CD8-positive, alpha-beta memory T cell (primary cell): ENCODE data around the gene MNT. TPM values are rescaled to one million over a fixed set of nuclear protein-coding genes. Genes with fewer than 3 reads are reported as not detected.

Experiments
- CTCF ChIA-PET: fragments of 350-600 bp; sonication (Branson Sonifier 250); formaldehyde crosslinking; loops from one replicate; lab custom pipeline; 2021; ENCODE audit warnings: antibody characterized with exemption; lab: Charles Lee
- POLR2A ChIA-PET: fragments of 350-600 bp; sonication (Branson Sonifier 250); formaldehyde crosslinking; loops from one replicate; lab custom pipeline; 2021; ENCODE audit warnings: antibody characterized with exemption; lab: Charles Lee
- DNase-seq, 5 donors: peaks; one replicate each; pipeline versions ENCODE4 v3.0.0 to v3.0.0-alpha.2; 2020 to 2022; ENCODE audit warnings: mixed read lengths in 1 of 5
- H3K27ac ChIP-seq: one replicate; pipeline ENCODE4 v1.7.0; 2013; ENCODE audit warnings: low read depth, mild to moderate bottlenecking, low read length, moderate library complexity
- H3K27me3 ChIP-seq: 2 replicates; pipeline ENCODE4 v1.7.0; 2013; ENCODE audit warnings: low read length, mild to moderate bottlenecking; ENCODE audit not compliant: insufficient read depth, poor library complexity, severe bottlenecking
- H3K36me3 ChIP-seq: 2 replicates; pipeline ENCODE4 v1.7.0; 2013; ENCODE audit warnings: mild to moderate bottlenecking, low read length, moderate library complexity; ENCODE audit not compliant: insufficient read depth
- H3K4me1 ChIP-seq: 2 replicates; pipeline ENCODE4 v1.7.0; 2013; ENCODE audit warnings: mild to moderate bottlenecking, low read length, moderate library complexity; ENCODE audit not compliant: insufficient read depth
- H3K4me3 ChIP-seq: 2 replicates; pipeline ENCODE4 v1.7.0; 2013; ENCODE audit warnings: mild to moderate bottlenecking, low read length
- H3K9me3 ChIP-seq: 2 replicates; pipeline ENCODE4 v1.7.0; 2013; ENCODE audit warnings: mild to moderate bottlenecking, low read length
- H3K27ac Mint-ChIP-seq, 8 donors: one replicate each; pipeline ENCODE4 v1.8.0; 2020 to 2021; ENCODE audit warnings: mixed read lengths in 8 of 8, mild to moderate bottlenecking in 6 of 8, inconsistent platforms in 3 of 8, moderate library complexity in 3 of 8
- H3K27me3 Mint-ChIP-seq, 2 donors: one replicate each; pipeline ENCODE4 v1.8.0; 2020 to 2021; ENCODE audit warnings: mixed read lengths in 2 of 2, mild to moderate bottlenecking in 1 of 2, moderate library complexity in 1 of 2
- H3K36me3 Mint-ChIP-seq, 3 donors: one replicate each; pipeline ENCODE4 v1.8.0; 2020 to 2021; ENCODE audit warnings: mixed read lengths in 3 of 3, inconsistent platforms in 1 of 3, mild to moderate bottlenecking in 1 of 3
- H3K4me1 Mint-ChIP-seq, 3 donors: one replicate each; pipeline ENCODE4 v1.8.0; 2020 to 2021; ENCODE audit warnings: mixed read lengths in 3 of 3, inconsistent platforms in 1 of 3, mild to moderate bottlenecking in 1 of 3
- H3K4me3 Mint-ChIP-seq, 7 donors: one replicate each; pipeline ENCODE4 v1.8.0; 2020 to 2021; ENCODE audit warnings: mixed read lengths in 7 of 7, mild to moderate bottlenecking in 6 of 7, moderate library complexity in 4 of 7, inconsistent platforms in 2 of 7
- H3K9me3 Mint-ChIP-seq, 5 donors: one replicate each; pipeline ENCODE4 v1.8.0; 2020 to 2022; ENCODE audit warnings: mixed read lengths in 5 of 5, mild to moderate bottlenecking in 3 of 5, moderate library complexity in 2 of 5, inconsistent platforms in 1 of 5
- polyA plus RNA-seq: library from polyadenylated mRNA; unstranded; fragments of 300-500 nt; fragmentation: Illumina TruSeq; gene quantifications from one replicate; pipeline ENCODE4 v1.2.3, GENCODE V29; 2021
- total RNA-seq, 2 experiments: library from RNA; stranded (reverse); gene quantifications; one replicate each; pipeline ENCODE4 v1.2.3, GENCODE V29; 2021

Gene MNT
- total and polyA plus RNA-seq, 3 experiments from 2014 or later, result 1.2 to 24.3 (median 21.5) TPM

DNA sequence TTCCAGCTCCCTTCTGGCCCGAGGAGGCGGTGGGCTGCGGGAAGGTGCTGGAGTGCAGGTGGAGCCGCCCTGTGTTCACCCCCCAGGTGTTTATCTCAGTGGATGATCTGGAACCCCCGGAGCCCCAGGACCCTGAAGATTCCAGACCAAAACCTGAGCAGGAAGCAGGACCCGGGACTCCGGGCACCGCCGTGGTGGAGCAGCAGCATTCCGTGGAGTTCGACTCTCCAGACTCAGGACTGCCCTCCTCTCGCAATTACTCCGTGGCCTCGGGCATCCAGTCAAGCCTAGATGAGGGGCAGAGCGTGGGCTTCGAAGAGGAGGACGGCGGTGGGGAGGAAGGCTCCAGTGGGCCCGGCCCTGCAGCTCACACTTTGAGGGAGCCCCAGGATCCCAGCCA is 25.5 kb downstream of the MNT start:
- Mint-ChIP-seq H3K27me3 (no peaks in the 10 kb centered on the region), H3K36me3 (peaks cover 0 to 75% (median 0%) of the 10 kb centered on the region in 3 donors), H3K9me3 (no peaks in the 10 kb centered on the region), H3K4me1 (no peaks in the 10 kb centered on the region), H3K4me3 (no peak overlapping the region), H3K27ac (no peak overlapping the region)
- H3K36me3 ChIP-seq, result no peaks in the 10 kb centered on the region
- no peaks in the 10 kb centered on the region for H3K9me3 ChIP-seq
- ChIA-PET POLR2A (no interaction called here), CTCF (interaction anchor here (2.7 kb wide), 1 partner anchor 41 kb away, joined by 11 read pairs; no protein-coding TSS in a partner anchor)
- H3K27ac ChIP-seq, result no peak overlapping the region
- H3K4me1 ChIP-seq, result no peaks in the 10 kb centered on the region
- no peak overlapping the region for H3K4me3 ChIP-seq
- H3K27me3 ChIP-seq, result no peaks in the 10 kb centered on the region
- DNase-seq, result no peak

DNA sequence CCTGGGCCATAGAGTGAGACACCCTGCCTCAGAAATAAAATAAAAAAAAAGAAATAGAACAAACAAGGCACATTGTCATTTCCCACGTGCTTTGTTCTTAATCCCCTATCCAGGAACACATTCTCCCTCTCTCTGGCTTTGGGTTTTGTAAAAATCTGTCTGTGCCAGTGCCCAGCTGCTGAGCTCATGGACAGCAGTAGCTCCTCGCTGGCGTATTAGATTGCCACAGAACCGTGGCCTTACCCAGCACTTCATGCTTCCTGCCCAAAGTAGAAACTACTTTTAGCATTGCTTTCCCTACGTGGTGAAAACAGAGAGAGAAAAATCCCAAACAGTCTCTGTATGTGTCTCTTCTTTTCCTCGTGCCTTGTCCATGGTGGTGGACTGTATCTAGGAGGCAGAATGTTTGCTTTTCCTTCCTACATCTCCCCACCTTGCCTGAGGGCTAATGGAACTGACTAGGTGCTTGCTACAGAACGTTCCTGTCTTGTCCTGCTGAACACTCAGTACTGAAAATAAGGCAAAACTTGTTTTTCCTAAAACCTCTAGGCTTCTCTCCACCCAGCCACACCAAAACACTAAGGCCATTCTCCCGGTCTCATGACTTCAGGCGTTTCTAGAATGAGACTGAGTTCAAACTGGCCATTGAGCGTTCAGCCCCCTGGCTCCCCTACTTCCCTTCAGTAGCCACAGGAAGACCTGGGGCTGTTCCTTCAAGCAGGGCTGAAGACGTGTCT is 26.1 kb downstream of the MNT start:
- Histone ChIP-seq H3K36me3 (no peaks in the 10 kb centered on the region), H3K4me3 (no peak overlapping the region), H3K27ac (no peak overlapping the region), H3K4me1 (no peaks in the 10 kb centered on the region), H3K9me3 (no peaks in the 10 kb centered on the region), H3K27me3 (no peaks in the 10 kb centered on the region)
- Mint-ChIP-seq H3K4me1 (no peaks in the 10 kb centered on the region), H3K27ac (peak overlapping the region in 3 of 8 donors; percentile 51 to 71 (median 52)), H3K36me3 (peaks cover 0 to 74% (median 0%) of the 10 kb centered on the region in 3 donors), H3K27me3 (no peaks in the 10 kb centered on the region), H3K9me3 (no peaks in the 10 kb centered on the region), H3K4me3 (no peak overlapping the region)
- ChIA-PET CTCF (no interaction called here), POLR2A (no interaction called here)
- DNase-seq, result no peak

DNA sequence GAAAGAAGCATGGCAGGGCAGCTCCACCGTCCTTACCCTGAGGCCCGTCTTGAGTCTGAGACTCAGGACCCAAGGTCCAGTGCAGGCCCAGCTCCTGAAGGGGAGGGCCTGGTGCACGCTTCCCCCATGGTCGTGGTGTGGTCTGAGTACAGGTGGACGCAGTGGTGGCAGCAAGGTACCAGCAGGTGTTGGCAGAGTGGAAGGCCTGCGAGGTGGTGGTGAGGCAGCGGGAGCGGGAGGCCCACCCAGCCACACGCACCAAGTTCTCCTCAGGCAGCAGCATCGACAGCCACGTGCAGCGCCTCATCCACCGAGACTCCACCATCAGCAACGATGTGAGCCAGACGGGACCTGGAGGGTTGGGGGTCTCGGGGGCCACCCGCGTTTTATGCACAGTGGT is 27.7 kb downstream of the MNT start:
- H3K4me3 Mint-ChIP-seq, result no peak overlapping the region
- H3K27ac Mint-ChIP-seq, result no peak overlapping the region
- Histone ChIP-seq H3K27me3 (no peaks in the 10 kb centered on the region), H3K9me3 (no peaks in the 10 kb centered on the region), H3K27ac (no peak overlapping the region), H3K4me3 (no peak overlapping the region), H3K4me1 (no peaks in the 10 kb centered on the region), H3K36me3 (no peaks in the 10 kb centered on the region)
- DNase-seq, result no peak
- H3K27me3 Mint-ChIP-seq, result no peaks in the 10 kb centered on the region
- peaks cover 0 to 66% (median 0%) of the 10 kb centered on the region in 3 donors for H3K36me3 Mint-ChIP-seq
- H3K4me1 Mint-ChIP-seq, result no peaks in the 10 kb centered on the region
- no peaks in the 10 kb centered on the region for H3K9me3 Mint-ChIP-seq
- POLR2A ChIA-PET, result no interaction called here
- CTCF ChIA-PET, result interaction anchor here (1.0 to 1.3 kb wide), 2 partner anchors 9 to 43 kb away, joined by 4 to 7 read pairs; no protein-coding TSS in a partner anchor

DNA sequence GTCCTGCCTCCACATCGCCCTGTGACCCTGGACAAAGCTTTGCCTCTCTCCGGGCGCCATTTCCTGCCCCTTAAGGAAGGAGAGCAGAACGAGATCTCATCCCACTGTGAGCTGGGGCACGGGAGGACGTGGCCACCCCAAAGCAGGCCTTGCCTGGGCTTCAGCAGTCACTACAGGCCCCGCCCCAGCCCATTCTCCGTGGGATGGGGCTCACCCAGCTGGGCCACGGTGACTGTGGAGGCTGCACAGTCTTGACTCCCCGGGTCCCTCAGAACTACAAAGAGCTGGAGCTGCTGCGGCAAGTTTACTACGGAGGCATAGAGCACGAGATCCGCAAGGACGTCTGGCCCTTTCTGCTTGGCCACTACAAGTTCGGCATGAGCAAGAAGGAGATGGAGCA is 28.2 kb downstream of the MNT start:
- peaks cover 0 to 66% (median 0%) of the 10 kb centered on the region in 3 donors for H3K36me3 Mint-ChIP-seq
- H3K4me1 ChIP-seq, result no peaks in the 10 kb centered on the region
- no peaks in the 10 kb centered on the region for H3K27me3 ChIP-seq
- no peaks in the 10 kb centered on the region for H3K36me3 ChIP-seq
- ChIA-PET CTCF (interaction anchor here (1.0 to 1.3 kb wide), 2 partner anchors 10 to 43 kb away, joined by 4 to 7 read pairs; no protein-coding TSS in a partner anchor), POLR2A (no interaction called here)
- no peak overlapping the region for H3K27ac Mint-ChIP-seq
- H3K9me3 ChIP-seq, result no peaks in the 10 kb centered on the region
- no peaks in the 10 kb centered on the region for H3K27me3 Mint-ChIP-seq
- no peaks in the 10 kb centered on the region for H3K4me1 Mint-ChIP-seq
- no peak overlapping the region for H3K4me3 Mint-ChIP-seq
- no peak for DNase-seq
- no peak overlapping the region for H3K27ac ChIP-seq
- no peak overlapping the region for H3K4me3 ChIP-seq
- H3K9me3 Mint-ChIP-seq, result no peaks in the 10 kb centered on the region

DNA sequence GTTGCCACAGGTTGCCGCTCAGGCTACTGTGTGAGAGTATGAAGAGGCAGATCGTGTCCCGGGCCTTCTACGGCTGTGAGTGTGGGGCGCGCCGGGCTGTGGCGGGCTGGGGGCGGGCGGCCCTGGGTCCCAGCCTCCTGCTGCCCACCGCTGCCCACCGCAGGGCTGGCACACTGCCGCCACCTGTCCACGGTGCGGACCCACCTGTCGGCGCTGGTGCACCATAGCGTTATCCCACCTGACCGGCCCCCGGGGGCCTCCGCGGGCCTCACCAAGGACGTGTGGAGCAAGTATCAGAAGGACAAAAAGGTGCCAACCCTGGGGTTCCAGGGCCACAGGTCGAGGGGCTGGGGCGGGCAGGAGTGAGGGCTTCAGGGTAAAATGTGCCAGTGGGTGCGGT is 28.7 kb downstream of the MNT start:
- H3K4me3 ChIP-seq, result no peak overlapping the region
- no peaks in the 10 kb centered on the region for H3K9me3 ChIP-seq
- Mint-ChIP-seq H3K27ac (no peak overlapping the region), H3K9me3 (no peaks in the 10 kb centered on the region), H3K36me3 (peaks cover 0 to 66% (median 0%) of the 10 kb centered on the region in 3 donors), H3K27me3 (no peaks in the 10 kb centered on the region), H3K4me3 (no peak overlapping the region), H3K4me1 (no peaks in the 10 kb centered on the region)
- no peak overlapping the region for H3K27ac ChIP-seq
- POLR2A ChIA-PET, result no interaction called here
- H3K36me3 ChIP-seq, result no peaks in the 10 kb centered on the region
- CTCF ChIA-PET, result interaction anchor here (1.0 kb wide), 2 partner anchors 10 kb away, joined by 3 to 4 read pairs; no protein-coding TSS in a partner anchor
- H3K4me1 ChIP-seq, result no peaks in the 10 kb centered on the region
- no peaks in the 10 kb centered on the region for H3K27me3 ChIP-seq
- DNase-seq, result no peak

DNA sequence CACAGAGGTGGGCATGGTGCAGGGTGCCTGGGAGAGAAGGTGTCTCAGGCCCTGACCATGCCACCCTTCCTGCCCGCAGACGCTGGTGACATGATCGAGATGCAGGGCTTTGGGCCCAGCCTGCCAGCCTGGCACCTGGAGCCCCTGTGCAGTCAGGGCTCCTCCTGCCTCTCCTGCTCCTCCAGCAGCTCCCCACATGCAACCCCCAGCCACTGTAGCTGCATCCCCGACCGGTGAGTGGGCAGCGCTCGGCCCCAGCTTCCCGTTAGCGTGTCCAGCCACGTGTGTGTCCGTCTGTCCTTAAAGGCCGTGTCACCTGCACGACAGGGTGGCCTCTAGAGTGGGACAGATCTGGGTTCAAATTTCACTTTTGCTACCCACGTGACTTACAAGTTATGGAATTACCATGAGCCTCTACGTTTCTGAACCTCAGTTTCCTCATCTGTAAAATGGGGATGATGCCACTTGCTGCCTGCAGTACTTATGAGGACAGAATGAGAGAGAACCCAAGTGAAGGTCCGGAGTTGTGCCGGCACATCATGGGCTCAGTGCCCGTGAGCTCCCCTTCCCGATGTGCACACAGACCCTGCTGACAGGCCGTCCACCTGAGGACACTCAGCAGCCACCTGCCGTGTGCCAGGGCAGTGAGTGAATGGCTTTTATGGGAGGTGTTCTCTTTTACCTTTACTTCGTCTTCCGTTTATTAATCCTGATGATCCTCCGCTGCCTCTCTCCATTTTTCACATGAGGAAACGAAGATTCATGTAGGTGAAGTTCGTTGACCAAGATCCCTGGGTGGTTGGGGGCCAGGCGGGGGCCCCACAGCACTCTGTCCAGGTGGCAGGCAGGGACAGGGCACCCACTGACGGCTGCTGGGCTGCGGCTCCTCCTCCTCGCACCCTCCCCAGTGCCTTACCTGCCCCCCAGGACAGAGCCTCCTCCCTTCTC is 29.4 kb downstream of the MNT start:
- DNase-seq, result no peak
- ChIA-PET CTCF (interaction anchor here (1.0 to 1.3 kb wide), 2 partner anchors 11 to 18 kb away, joined by 3 to 5 read pairs; no protein-coding TSS in a partner anchor), POLR2A (no interaction called here)
- no peaks in the 10 kb centered on the region for H3K36me3 ChIP-seq
- H3K4me1 Mint-ChIP-seq, result no peaks in the 10 kb centered on the region
- H3K36me3 Mint-ChIP-seq, result peaks cover 0 to 67% (median 0%) of the 10 kb centered on the region in 3 donors
- no peaks in the 10 kb centered on the region for H3K27me3 Mint-ChIP-seq
- H3K27ac ChIP-seq, result no peak overlapping the region
- no peak overlapping the region for H3K4me3 Mint-ChIP-seq
- no peaks in the 10 kb centered on the region for H3K4me1 ChIP-seq
- no peak overlapping the region for H3K4me3 ChIP-seq
- no peaks in the 10 kb centered on the region for H3K27me3 ChIP-seq
- peak overlapping the region in 1 of 8 donors; percentile 19 for H3K27ac Mint-ChIP-seq
- no peaks in the 10 kb centered on the region for H3K9me3 ChIP-seq
- H3K9me3 Mint-ChIP-seq, result no peaks in the 10 kb centered on the region

DNA sequence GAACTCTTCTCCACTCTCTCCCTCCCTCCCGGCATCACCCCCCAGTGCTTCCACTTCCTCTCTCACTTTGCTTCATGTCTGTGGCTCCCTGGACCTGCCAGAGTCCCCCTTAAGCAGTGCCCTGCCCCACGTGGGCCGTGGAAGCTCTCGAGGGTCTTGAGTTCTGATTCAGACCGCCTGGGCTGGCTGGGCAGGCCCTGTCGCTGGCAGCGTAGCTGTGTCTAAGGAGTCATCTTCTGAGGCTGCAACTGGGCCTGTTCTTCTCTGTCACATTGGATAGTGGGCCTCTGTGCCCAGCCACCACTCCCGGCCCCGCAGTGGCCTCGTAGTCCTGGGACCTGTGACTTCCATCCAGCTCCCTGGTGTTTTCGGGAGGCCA is 30.7 kb downstream of the MNT start:
- Mint-ChIP-seq H3K4me1 (no peaks in the 10 kb centered on the region), H3K9me3 (no peaks in the 10 kb centered on the region), H3K27ac (no peak overlapping the region), H3K36me3 (peaks cover 0 to 70% (median 0%) of the 10 kb centered on the region in 3 donors), H3K27me3 (no peaks in the 10 kb centered on the region), H3K4me3 (no peak overlapping the region)
- ChIA-PET POLR2A (no interaction called here), CTCF (interaction anchor here (3.4 kb wide), 1 partner anchor 12 kb away, joined by 14 read pairs; no protein-coding TSS in a partner anchor)
- Histone ChIP-seq H3K27ac (no peak overlapping the region), H3K36me3 (no peaks in the 10 kb centered on the region), H3K4me1 (no peaks in the 10 kb centered on the region), H3K27me3 (no peaks in the 10 kb centered on the region), H3K9me3 (no peaks in the 10 kb centered on the region), H3K4me3 (no peak overlapping the region)
- no peak for DNase-seq
